Endothelial cell of umbilical vein (primary cell): Measurements from ENCODE around the gene ANKLE2. TPM values are rescaled to one million over a fixed set of nuclear protein-coding genes. Genes with fewer than 3 reads are reported as not detected.

Source experiments
- BruUV-seq: library from RNA; stranded (reverse); fragments of 400-500 nt; replicated peaks from 2 replicates; lab custom pipeline; 2021; lab: Mats Ljungman, UMichigan
- CTCF ChIA-PET: fragments of 300-600, 350-600 bp; sonication (Branson Sonifier 250); formaldehyde crosslinking; loops from one replicate; lab custom pipeline; 2021; ENCODE audit warnings: antibody characterized with exemption, inconsistent platforms; lab: Charles Lee
- POLR2A ChIA-PET: fragments of 300-600, 350-600 bp; sonication (Branson Sonifier 250); formaldehyde crosslinking; loops from one replicate; lab custom pipeline; 2021; ENCODE audit warnings: antibody characterized with exemption, inconsistent platforms; lab: Charles Lee
- DNase-seq: peaks from one replicate; pipeline ENCODE4 v3.0.0-alpha.2; 2011; ENCODE audit warnings: low read depth, low spot score
- FAIRE-seq: peaks from 2 replicates; lab custom pipeline; 2011; peaks lifted over from hg19 to GRCh38; lab: Jason Lieb, UNC
- H2AFZ ChIP-seq: 2 replicates; pipeline ENCODE4 v1.6.0; 2012; ENCODE audit warnings: low read depth, low read length, control low read depth, inconsistent platforms
- H3K27ac ChIP-seq: 2 replicates; pipeline ENCODE4 v1.5.1; 2011; ENCODE audit warnings: low read depth, mild to moderate bottlenecking, control low read depth, low read length, moderate library complexity; ENCODE audit not compliant: insufficient read depth
- H3K27me3 ChIP-seq, 2 experiments: 2 replicates each; pipeline versions ENCODE4 v1.6.0 to v1.6.1; 2011; ENCODE audit warnings: low read length in 2 of 2, mixed read lengths in 1 of 2; ENCODE audit not compliant: control insufficient read depth in 2 of 2, insufficient read depth in 2 of 2
- H3K36me3 ChIP-seq, 2 experiments: 2 replicates in 1 of 2; 3 replicates in 1 of 2; pipeline ENCODE4 v1.5.1; 2011; ENCODE audit warnings: low read length in 2 of 2, mild to moderate bottlenecking in 1 of 2, moderate library complexity in 1 of 2; ENCODE audit not compliant: control insufficient read depth in 2 of 2, insufficient read depth in 2 of 2; ENCODE audit errors: extremely low read depth in 1 of 2
- H3K4me1 ChIP-seq: 3 replicates; pipeline ENCODE4 v1.5.1; 2011; ENCODE audit warnings: mild to moderate bottlenecking, low read length; ENCODE audit not compliant: control insufficient read depth, insufficient read depth; ENCODE audit errors: extremely low read depth
- H3K4me2 ChIP-seq: 2 replicates; pipeline ENCODE4 v1.6.1; 2011; ENCODE audit warnings: low read length, control low read depth, mixed read lengths; ENCODE audit not compliant: insufficient read depth
- H3K4me3 ChIP-seq, 3 experiments: fragments of 200-600 bp in 1 of 3; sonication (generic), shearing (Covaris generic) in 1 of 3; replicated peaks in 1 of 3; 2 replicates each; pipeline ENCODE4 v1.5.1; 2011 to 2016; ENCODE audit warnings: control low read depth in 3 of 3, low read length in 3 of 3, mild to moderate bottlenecking in 2 of 3, inconsistent platforms in 1 of 3, low read depth in 1 of 3, moderate library complexity in 1 of 3; ENCODE audit not compliant: insufficient read depth in 1 of 3
- H3K79me2 ChIP-seq: 2 replicates; pipeline ENCODE4 v1.6.0; 2012; ENCODE audit warnings: low read length, inconsistent platforms; ENCODE audit not compliant: control insufficient read depth, insufficient read depth
- H3K9ac ChIP-seq: replicated peaks from 2 replicates; pipeline ENCODE3; 2011; ENCODE audit warnings: low read length, control low read depth; ENCODE audit not compliant: insufficient read depth; ENCODE audit errors: extremely low read depth
- H3K9me1 ChIP-seq: replicated peaks from 3 replicates; pipeline ENCODE4 v1.6.0; 2011; ENCODE audit warnings: mild to moderate bottlenecking, low read length; ENCODE audit not compliant: control insufficient read depth, insufficient read depth; ENCODE audit errors: extremely low read depth
- H3K9me3 ChIP-seq: replicated peaks from 2 replicates; pipeline ENCODE4 v1.5.1; 2012; ENCODE audit warnings: low read length, inconsistent platforms; ENCODE audit not compliant: control insufficient read depth, insufficient read depth
- H4K20me1 ChIP-seq: replicated peaks from 2 replicates; pipeline ENCODE3; 2011; ENCODE audit warnings: mild to moderate bottlenecking, low read length; ENCODE audit not compliant: control insufficient read depth, insufficient read depth; ENCODE audit errors: extremely low read depth
- CTCF ChIP-seq, 2 donors: IDR thresholded peaks; 1 replicate in 1 of 2; 2 replicates in 1 of 2; pipeline ENCODE4 v1.5.1; 2011; ENCODE audit warnings: low read length in 2 of 2, mild to moderate bottlenecking in 2 of 2, moderate library complexity in 2 of 2, control low read depth in 1 of 2, inconsistent platforms in 1 of 2, low read depth in 1 of 2; ENCODE audit not compliant: insufficient read depth in 1 of 2; ENCODE audit errors: extremely low read depth in 1 of 2
- EZH2 ChIP-seq: IDR thresholded peaks from 2 replicates; pipeline ENCODE4 v1.6.1; 2012; ENCODE audit warnings: borderline replicate concordance, low read depth, mild to moderate bottlenecking, moderate library complexity, low read length, inconsistent platforms; ENCODE audit not compliant: severe bottlenecking
- FOS ChIP-seq: IDR thresholded peaks from 2 replicates; pipeline ENCODE4 v1.6.1; 2011; ENCODE audit warnings: mild to moderate bottlenecking, low read length, moderate library complexity, borderline replicate concordance; ENCODE audit not compliant: insufficient read depth
- GATA2 ChIP-seq: IDR thresholded peaks from 2 replicates; pipeline ENCODE4 v1.7.0; 2011; ENCODE audit warnings: low read depth, mild to moderate bottlenecking, moderate library complexity, mixed read lengths, low read length; ENCODE audit not compliant: insufficient read length, insufficient read depth
- JUN ChIP-seq: IDR thresholded peaks from 2 replicates; pipeline ENCODE4 v1.6.1; 2011; ENCODE audit warnings: borderline replicate concordance, low read depth; ENCODE audit not compliant: insufficient read length, insufficient read depth
- MAX ChIP-seq: IDR thresholded peaks from 2 replicates; pipeline ENCODE4 v1.6.1; 2011; ENCODE audit not compliant: insufficient read depth, insufficient read length
- MYC ChIP-seq: IDR thresholded peaks from one replicate; pipeline ENCODE4 v1.6.1; 2011; ENCODE audit warnings: mild to moderate bottlenecking, low read depth, low read length
- POLR2A ChIP-seq: IDR thresholded peaks from 2 replicates; pipeline ENCODE4 v1.6.1; 2012; ENCODE audit warnings: low read depth, mild to moderate bottlenecking, control low read depth, low read length
- POLR2AphosphoS5 ChIP-seq: IDR thresholded peaks from 2 replicates; pipeline ENCODE4 v1.6.1; 2012; ENCODE audit warnings: low read depth, mild to moderate bottlenecking, control low read depth, low read length, moderate library complexity; ENCODE audit not compliant: insufficient read depth
- dilution Hi-C: fragments of 300-500 bp; cut with MboI; formaldehyde crosslinking; loops from one replicate; pipeline ENCODE4 v1.15.0; 2019; ENCODE audit warnings: low sequenced_read_pairs; ENCODE audit not compliant: extremely low pct_ligation_motif_present
- intact Hi-C: fragments of 100-400 bp; cut with micrococcal nuclease; formaldehyde crosslinking; loops from one replicate; pipeline ENCODE4 v1.10.0; 2022
- polyA plus RNA-seq, 4 experiments: library from polyadenylated mRNA; depleted of rRNA in 3 of 4; stranded (reverse) in 3 of 4; unstranded in 1 of 4; fragments of >200 nt; gene quantifications; 2 replicates each; pipeline versions ENCODE4 v1.2.1 to v1.2.3, GENCODE V29; 2011 to 2012; ENCODE audit warnings: missing spikeins in 1 of 4
- total RNA-seq: library from RNA; stranded (reverse); gene quantifications from 2 replicates; pipeline ENCODE4 v1.2.3, GENCODE V29; 2021

Gene ANKLE2
- total and polyA plus RNA-seq, 2 donors (not counting 3 experiments of a cell fraction or from before 2014, with no cell fraction given): 75.8 to 112 TPM

- Histone ChIP-seq H3K4me2 (no peak overlapping the region), H3K9me1 (no peaks in the 10 kb centered on the region), H3K27ac (no peak overlapping the region), H3K9me3 (no peaks in the 10 kb centered on the region), H3K9ac (no peak overlapping the region), H2AFZ (no peak overlapping the region), H3K79me2 (peaks cover 5% of the 10 kb centered on the region), H4K20me1 (no peaks in the 10 kb centered on the region), H3K27me3 (no peaks in the 10 kb centered on the region), H3K4me1 (no peaks in the 10 kb centered on the region), H3K4me3 (no peak overlapping the region), H3K36me3 (peaks cover 10 to 51% of the 10 kb centered on the region in 2 experiments)
- POLR2A ChIA-PET: no interaction called here
- TF ChIP-seq CTCF (IDR thresholded peaks at IDR 0.05; ENCODE audit: extremely low read depth in 1 of 2, insufficient read depth in 1 of 2, low read depth in 1 of 2, low read length in 2 of 2): no peak
- TF ChIP-seq EZH2: no peak
- no peak for TF ChIP-seq FOS
- no peak for TF ChIP-seq MAX
- no peak for TF ChIP-seq POLR2AphosphoS5
- TF ChIP-seq POLR2A: no peak
- no peak for TF ChIP-seq JUN
- no peak for TF ChIP-seq GATA2
- TF ChIP-seq MYC: no peak
- FAIRE-seq: no peak
- intact Hi-C loops: no loop called here
- no TSS peak for BruUV-seq
- CTCF ChIA-PET: no interaction called here
- dilution Hi-C loops: no loop called here
- DNase-seq: no peak
Measured at GRCh38 chr12:132719141-132719953, 42.3 kb downstream of the ANKLE2 start.
